OCI-LY7 (cell line): ENCODE data around the gene ARHGEF17.

Experiments used
- CTCF ChIP-seq: fragments of 200-600 bp; sonication (generic); conservative IDR thresholded peaks from 2 replicates; pipeline ENCODE4 v1.5.1; 2014; ENCODE audit warnings: mild to moderate bottlenecking, antibody characterized with exemption, low read length, moderate library complexity, mixed read lengths
- EZH2phosphoT487 ChIP-seq: fragments of 200-600 bp; sonication (generic); IDR thresholded peaks from 2 replicates; pipeline ENCODE4 v1.6.1; 2018; ENCODE audit warnings: low read depth, borderline replicate concordance, mild to moderate bottlenecking, mixed run types, antibody characterized with exemption, low read length, moderate library complexity, mixed read lengths

- TF ChIP-seq CTCF (no peak), EZH2phosphoT487 (no peak)
Observed at GRCh38 chr11:73294604-73295003, 13.5 kb upstream of the ARHGEF17 start.
